ENCODE data around the gene PDIK1L. TPM values are rescaled to one million over a fixed set of nuclear protein-coding genes. Genes with fewer than 3 reads are reported as not detected.
A peak's percentile ranks its signal among the peaks of the same experiment; 100 is the strongest.

PDIK1L gene
- total and polyA plus RNA-seq, 9 of the 15 experiments (the other 6 are each of a cell fraction or from before 2014, with no cell fraction given) = 12.8 to 30.2 (median 21.5) TPM

GRCh38 chr1:26138974-26139558, 27.4 kb downstream of the PDIK1L start (continued):
- TF ChIP-seq, protein P1, sequence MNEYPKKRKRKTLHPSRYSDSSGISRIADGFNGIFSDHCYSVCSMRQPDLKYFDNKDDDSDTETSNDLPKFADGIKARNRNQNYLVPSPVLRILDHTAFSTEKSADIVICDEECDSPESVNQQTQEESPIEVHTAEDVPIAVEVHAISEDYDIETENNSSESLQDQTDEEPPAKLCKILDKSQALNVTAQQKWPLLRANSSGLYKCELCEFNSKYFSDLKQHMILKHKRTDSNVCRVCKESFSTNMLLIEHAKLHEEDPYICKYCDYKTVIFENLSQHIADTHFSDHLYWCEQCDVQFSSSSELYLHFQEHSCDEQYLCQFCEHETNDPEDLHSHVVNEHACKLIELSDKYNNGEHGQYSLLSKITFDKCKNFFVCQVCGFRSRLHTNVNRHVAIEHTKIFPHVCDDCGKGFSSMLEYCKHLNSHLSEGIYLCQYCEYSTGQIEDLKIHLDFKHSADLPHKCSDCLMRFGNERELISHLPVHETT (CRISPR knock-in tag; conservative IDR thresholded peaks at IDR 0.05 in 1 of 2, IDR thresholded peaks at IDR 0.05 in 1 of 2) = 0 out of 4 replicates have a peak, but pooled peaks of 1 of the 2 experiments have one; percentile 28
- TF ChIP-seq, protein P2, sequence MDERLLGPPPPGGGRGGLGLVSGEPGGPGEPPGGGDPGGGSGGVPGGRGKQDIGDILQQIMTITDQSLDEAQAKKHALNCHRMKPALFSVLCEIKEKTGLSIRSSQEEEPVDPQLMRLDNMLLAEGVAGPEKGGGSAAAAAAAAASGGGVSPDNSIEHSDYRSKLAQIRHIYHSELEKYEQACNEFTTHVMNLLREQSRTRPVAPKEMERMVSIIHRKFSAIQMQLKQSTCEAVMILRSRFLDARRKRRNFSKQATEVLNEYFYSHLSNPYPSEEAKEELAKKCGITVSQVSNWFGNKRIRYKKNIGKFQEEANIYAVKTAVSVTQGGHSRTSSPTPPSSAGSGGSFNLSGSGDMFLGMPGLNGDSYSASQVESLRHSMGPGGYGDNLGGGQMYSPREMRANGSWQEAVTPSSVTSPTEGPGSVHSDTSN (CRISPR knock-in tag; IDR thresholded peaks at IDR 0.05; ENCODE audit: low read depth) = no peak
- TF ChIP-seq, protein P2 (tag; conservative IDR thresholded peaks at IDR 0.05; ENCODE audit: low read depth) = peak; percentile 87
- TF ChIP-seq SMAD2 (IDR thresholded peaks at IDR 0.05; ENCODE audit: low read depth, low read length) (no peak), MEIS2 (IDR thresholded peaks at IDR 0.05; ENCODE audit: partially characterized antibody) (peak; percentile 96), CBFA2T3 (IDR thresholded peaks at IDR 0.05) (no peak), ATF1 (CRISPR knock-in tag; IDR thresholded peaks at IDR 0.05) (no peak), ATF1 (tag; IDR thresholded peaks at IDR 0.05) (peak; percentile 27; the same call in 1 of the 2 replicates), KLF6 (CRISPR knock-in tag; IDR thresholded peaks at IDR 0.05; ENCODE audit: borderline replicate concordance) (no peak), BRF1 (IDR thresholded peaks at IDR 0.05; ENCODE audit: borderline replicate concordance, extremely low read depth, insufficient read length) (no peak), ZNF165 (CRISPR knock-in tag; IDR thresholded peaks at IDR 0.05; ENCODE audit: borderline replicate concordance) (no peak), ZBTB11 (CRISPR knock-in tag; IDR thresholded peaks at IDR 0.05) (no peak), NONO (IDR thresholded peaks at IDR 0.05; ENCODE audit: low read depth in 2 of 2, low read length in 1 of 2) (peak in 1 of 2 experiments; percentile 82; a peak in 2 of 4 replicates), L3MBTL2 (IDR thresholded peaks at IDR 0.05) (peak; percentile 31; the same call in 1 of the 2 replicates)
- TF ChIP-seq, protein P3, sequence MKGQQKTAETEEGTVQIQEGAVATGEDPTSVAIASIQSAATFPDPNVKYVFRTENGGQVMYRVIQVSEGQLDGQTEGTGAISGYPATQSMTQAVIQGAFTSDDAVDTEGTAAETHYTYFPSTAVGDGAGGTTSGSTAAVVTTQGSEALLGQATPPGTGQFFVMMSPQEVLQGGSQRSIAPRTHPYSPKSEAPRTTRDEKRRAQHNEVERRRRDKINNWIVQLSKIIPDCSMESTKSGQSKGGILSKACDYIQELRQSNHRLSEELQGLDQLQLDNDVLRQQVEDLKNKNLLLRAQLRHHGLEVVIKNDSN (CRISPR knock-in tag; IDR thresholded peaks at IDR 0.05) = no peak
- TF ChIP-seq, protein P4, sequence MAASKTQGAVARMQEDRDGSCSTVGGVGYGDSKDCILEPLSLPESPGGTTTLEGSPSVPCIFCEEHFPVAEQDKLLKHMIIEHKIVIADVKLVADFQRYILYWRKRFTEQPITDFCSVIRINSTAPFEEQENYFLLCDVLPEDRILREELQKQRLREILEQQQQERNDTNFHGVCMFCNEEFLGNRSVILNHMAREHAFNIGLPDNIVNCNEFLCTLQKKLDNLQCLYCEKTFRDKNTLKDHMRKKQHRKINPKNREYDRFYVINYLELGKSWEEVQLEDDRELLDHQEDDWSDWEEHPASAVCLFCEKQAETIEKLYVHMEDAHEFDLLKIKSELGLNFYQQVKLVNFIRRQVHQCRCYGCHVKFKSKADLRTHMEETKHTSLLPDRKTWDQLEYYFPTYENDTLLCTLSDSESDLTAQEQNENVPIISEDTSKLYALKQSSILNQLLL (CRISPR knock-in tag; IDR thresholded peaks at IDR 0.05; ENCODE audit: borderline replicate concordance) = no peak
